ENCODE data around the gene CPSF7. TPM values are rescaled to one million over a fixed set of nuclear protein-coding genes. Genes with fewer than 3 reads are reported as not detected.

CPSF7 gene
- total and polyA plus RNA-seq, 9 donors, result 33.3 to 109 (median 83.4) TPM

DNA sequence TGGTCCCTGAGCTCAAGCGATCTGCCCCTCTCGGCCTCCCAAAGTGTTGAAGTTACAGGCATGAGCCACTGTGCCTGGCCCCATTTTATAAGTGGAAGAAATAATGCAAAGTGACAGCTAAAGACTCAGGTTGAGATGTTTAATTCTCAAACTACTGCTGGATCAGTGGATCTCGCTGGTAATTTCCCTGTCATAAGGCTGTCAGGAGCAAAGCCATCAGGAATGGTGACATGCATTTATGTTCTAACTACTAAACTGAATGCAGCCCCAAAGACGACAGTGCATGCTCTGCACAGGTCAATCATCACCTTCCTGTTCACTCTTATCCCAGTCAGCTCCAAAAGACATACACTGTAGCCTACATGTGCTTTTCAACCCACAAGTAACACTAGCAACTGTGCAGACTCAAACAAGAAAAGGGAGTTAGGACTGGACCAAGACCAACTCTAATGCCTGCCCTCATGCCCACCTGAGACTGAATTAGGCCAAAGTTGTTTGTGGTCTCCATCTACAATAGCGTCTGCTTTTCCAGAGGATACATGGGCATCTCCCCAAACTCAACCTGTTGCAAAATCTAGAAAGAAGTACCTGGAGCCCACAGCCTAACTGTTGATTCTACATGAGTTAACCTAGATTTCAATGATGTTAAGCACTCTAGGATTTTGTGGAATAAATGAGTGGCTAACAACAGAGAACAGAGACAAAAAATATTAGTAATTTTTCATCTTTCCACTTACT is 22.6 kb downstream of the CPSF7 start:
- Histone ChIP-seq H3K36me3 (no peaks in the 10 kb centered on the region), H3K27ac (no peak overlapping the region), H3K27me3 (no peaks in the 10 kb centered on the region), H3K4me1 (ENCODE audit: insufficient read depth) (no peaks in the 10 kb centered on the region), H3K9me3 (no peaks in the 10 kb centered on the region), H3K4me3 (no peak overlapping the region)
- TF ChIP-seq EP300 (IDR thresholded peaks at IDR 0.05) (no peak), POLR2A (IDR thresholded peaks at IDR 0.05) (no peak)
- TF ChIP-seq, protein P1, sequence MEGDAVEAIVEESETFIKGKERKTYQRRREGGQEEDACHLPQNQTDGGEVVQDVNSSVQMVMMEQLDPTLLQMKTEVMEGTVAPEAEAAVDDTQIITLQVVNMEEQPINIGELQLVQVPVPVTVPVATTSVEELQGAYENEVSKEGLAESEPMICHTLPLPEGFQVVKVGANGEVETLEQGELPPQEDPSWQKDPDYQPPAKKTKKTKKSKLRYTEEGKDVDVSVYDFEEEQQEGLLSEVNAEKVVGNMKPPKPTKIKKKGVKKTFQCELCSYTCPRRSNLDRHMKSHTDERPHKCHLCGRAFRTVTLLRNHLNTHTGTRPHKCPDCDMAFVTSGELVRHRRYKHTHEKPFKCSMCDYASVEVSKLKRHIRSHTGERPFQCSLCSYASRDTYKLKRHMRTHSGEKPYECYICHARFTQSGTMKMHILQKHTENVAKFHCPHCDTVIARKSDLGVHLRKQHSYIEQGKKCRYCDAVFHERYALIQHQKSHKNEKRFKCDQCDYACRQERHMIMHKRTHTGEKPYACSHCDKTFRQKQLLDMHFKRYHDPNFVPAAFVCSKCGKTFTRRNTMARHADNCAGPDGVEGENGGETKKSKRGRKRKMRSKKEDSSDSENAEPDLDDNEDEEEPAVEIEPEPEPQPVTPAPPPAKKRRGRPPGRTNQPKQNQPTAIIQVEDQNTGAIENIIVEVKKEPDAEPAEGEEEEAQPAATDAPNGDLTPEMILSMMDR (IDR thresholded peaks at IDR 0.05), result no peak
- WGBS, 3 donors, result 90 to 93% (median 92%) methylated on average over 5 of the region's 5 CpGs
- DNase-seq, result no peak
- intact Hi-C loops (cut with DNase I), result no loop called here

DNA sequence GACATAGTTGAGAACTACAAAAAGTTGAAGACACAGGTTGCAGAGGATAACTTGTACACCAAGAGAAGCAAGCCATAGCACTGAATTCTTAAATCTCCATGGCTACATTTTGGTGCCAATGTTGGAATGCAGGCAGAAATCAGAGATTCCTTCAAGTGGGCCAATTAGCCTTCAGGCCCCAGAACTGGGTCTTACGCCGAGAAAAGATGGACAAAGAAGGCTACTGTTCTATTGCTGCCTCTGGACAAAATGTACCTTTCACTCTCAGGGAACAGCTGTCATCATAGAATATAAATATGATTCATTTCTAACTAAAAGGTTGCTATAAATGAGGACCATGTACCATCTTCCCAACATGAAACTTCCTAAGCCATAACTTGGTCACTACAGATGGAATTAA is 23.7 kb downstream of the CPSF7 start:
- 90 to 96% (median 91%) methylated on average over 2 of the region's 2 CpGs for WGBS, 3 donors
- Histone ChIP-seq H3K4me1 (ENCODE audit: insufficient read depth) (no peaks in the 10 kb centered on the region), H3K27ac (no peak overlapping the region), H3K36me3 (no peaks in the 10 kb centered on the region), H3K27me3 (no peaks in the 10 kb centered on the region), H3K4me3 (no peak overlapping the region), H3K9me3 (no peaks in the 10 kb centered on the region)
- DNase-seq, result no peak
- intact Hi-C loops (cut with DNase I), result no loop called here
- TF ChIP-seq POLR2A (IDR thresholded peaks at IDR 0.05), result no peak
- no peak for TF ChIP-seq EP300 (IDR thresholded peaks at IDR 0.05)
- TF ChIP-seq, protein P1 (IDR thresholded peaks at IDR 0.05), result no peak

GRCh38 chr11:61404641-61405040 is 25.1 kb downstream of the CPSF7 start:
- H3K4me1 ChIP-seq (ENCODE audit: insufficient read depth), result no peaks in the 10 kb centered on the region
- intact Hi-C loops (cut with DNase I), result no loop called here
- no peak overlapping the region for H3K27ac ChIP-seq
- no peaks in the 10 kb centered on the region for H3K27me3 ChIP-seq
- TF ChIP-seq, protein P1 (IDR thresholded peaks at IDR 0.05), result no peak
- TF ChIP-seq EP300 (IDR thresholded peaks at IDR 0.05), result no peak
- no peak for TF ChIP-seq POLR2A (IDR thresholded peaks at IDR 0.05)
- no peak overlapping the region for H3K4me3 ChIP-seq
- no peaks in the 10 kb centered on the region for H3K9me3 ChIP-seq
- 72 to 76% (median 73%) methylated on average over 4 of the region's 4 CpGs for WGBS, 3 donors
- DNase-seq, result no peak
- no peaks in the 10 kb centered on the region for H3K36me3 ChIP-seq

GRCh38 chr11:61404103-61404502 is 25.7 kb downstream of the CPSF7 start:
- no peak for DNase-seq
- TF ChIP-seq POLR2A (IDR thresholded peaks at IDR 0.05), result no peak
- no peak for TF ChIP-seq EP300 (IDR thresholded peaks at IDR 0.05)
- TF ChIP-seq, protein P1 (IDR thresholded peaks at IDR 0.05), result no peak
- no peaks in the 10 kb centered on the region for H3K36me3 ChIP-seq
- H3K27me3 ChIP-seq, result no peaks in the 10 kb centered on the region
- no peaks in the 10 kb centered on the region for H3K4me1 ChIP-seq (ENCODE audit: insufficient read depth)
- intact Hi-C loops (cut with DNase I), result no loop called here
- no peaks in the 10 kb centered on the region for H3K9me3 ChIP-seq
- WGBS, 3 donors, result 71 to 78% (median 74%) methylated on average over 5 of the region's 5 CpGs
- H3K27ac ChIP-seq, result no peak overlapping the region
- H3K4me3 ChIP-seq, result no peak overlapping the region
